ENCODE results near the gene ABO.
"Not testable (repeated sequence)": the region's sequence is repeated elsewhere in the genome, so short reads cannot be mapped to it uniquely, and the experiment has no call there.

DNA sequence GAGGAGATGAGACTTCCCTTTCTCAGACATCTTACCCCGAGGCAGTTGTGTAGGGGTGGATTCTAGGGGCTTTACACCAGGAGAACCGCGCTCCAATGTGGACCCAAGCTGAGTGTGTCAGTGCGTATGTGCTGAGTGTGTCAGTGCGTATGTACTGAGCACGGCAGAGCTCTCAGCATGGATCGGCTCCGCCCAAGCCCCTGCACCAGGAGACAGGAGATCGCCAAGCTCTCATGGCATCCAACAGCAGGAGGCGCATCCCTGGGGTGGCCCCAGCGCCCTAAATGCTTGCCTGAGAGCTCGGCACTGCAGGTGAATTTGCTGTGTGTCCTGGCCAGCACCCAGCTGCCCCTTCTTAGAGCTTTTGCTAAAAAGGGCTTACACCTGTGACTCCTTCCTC is 53.0 kb downstream of the ABO start:
- not testable (repeated sequence) for TF ChIP-seq POLR2A (IDR thresholded peaks at IDR 0.05)
- TF ChIP-seq, protein P1, sequence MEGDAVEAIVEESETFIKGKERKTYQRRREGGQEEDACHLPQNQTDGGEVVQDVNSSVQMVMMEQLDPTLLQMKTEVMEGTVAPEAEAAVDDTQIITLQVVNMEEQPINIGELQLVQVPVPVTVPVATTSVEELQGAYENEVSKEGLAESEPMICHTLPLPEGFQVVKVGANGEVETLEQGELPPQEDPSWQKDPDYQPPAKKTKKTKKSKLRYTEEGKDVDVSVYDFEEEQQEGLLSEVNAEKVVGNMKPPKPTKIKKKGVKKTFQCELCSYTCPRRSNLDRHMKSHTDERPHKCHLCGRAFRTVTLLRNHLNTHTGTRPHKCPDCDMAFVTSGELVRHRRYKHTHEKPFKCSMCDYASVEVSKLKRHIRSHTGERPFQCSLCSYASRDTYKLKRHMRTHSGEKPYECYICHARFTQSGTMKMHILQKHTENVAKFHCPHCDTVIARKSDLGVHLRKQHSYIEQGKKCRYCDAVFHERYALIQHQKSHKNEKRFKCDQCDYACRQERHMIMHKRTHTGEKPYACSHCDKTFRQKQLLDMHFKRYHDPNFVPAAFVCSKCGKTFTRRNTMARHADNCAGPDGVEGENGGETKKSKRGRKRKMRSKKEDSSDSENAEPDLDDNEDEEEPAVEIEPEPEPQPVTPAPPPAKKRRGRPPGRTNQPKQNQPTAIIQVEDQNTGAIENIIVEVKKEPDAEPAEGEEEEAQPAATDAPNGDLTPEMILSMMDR (IDR thresholded peaks at IDR 0.05): not testable (repeated sequence)
